K562 (cell line): ENCODE measurements around the gene CLEC2L. TPM values are rescaled to one million over a fixed set of nuclear protein-coding genes. Genes with fewer than 3 reads are reported as not detected.

Experiments
- CEBPB ChIP-seq: fragments of 450-650 bp; IDR thresholded peaks from 2 replicates; pipeline ENCODE4 v1.6.1; 2016; ENCODE audit warnings: missing genetic modification characterization, missing compliant biosample characterization
- CHAMP1 ChIP-seq: fragments of 450-650 bp; IDR thresholded peaks from 2 replicates; pipeline ENCODE4 v1.6.1; 2016; ENCODE audit warnings: mild to moderate bottlenecking
- FOXP1 ChIP-seq: sonication (generic); formaldehyde crosslinking; IDR thresholded peaks from 2 replicates; pipeline ENCODE4 v1.8.0; 2022; ENCODE audit warnings: mild to moderate bottlenecking, missing genetic modification reagents
- NCOA4 ChIP-seq: fragments of 450-650 bp; IDR thresholded peaks from 2 replicates; pipeline ENCODE4 v1.6.1; 2018; ENCODE audit warnings: mild to moderate bottlenecking; ENCODE audit not compliant: partially characterized antibody
- SREBF2 ChIP-seq: sonication (generic); formaldehyde crosslinking; IDR thresholded peaks from 2 replicates; pipeline ENCODE4 v1.4.0; 2020; ENCODE audit warnings: mild to moderate bottlenecking, missing genetic modification reagents
- SRSF7 ChIP-seq: fragments of 200-400 bp; formaldehyde crosslinking; optimal IDR thresholded peaks from 2 replicates; pipeline ENCODE3; 2017; ENCODE audit warnings: mild to moderate bottlenecking, low read depth, low read length
- XRCC4 ChIP-seq: IDR thresholded peaks from one replicate; pipeline ENCODE4 v1.6.1; 2011; ENCODE audit not compliant: insufficient read depth, insufficient read length; ENCODE audit errors: extremely low read depth
- polyA plus RNA-seq, 8 experiments: library from polyadenylated mRNA; depleted of rRNA in 4 of 8; stranded (reverse) in 5 of 8; unstranded in 3 of 8; fragments of >200 nt; fragmentation: Nextera tagmentation in 2 of 8; fragmentation: Illumina TruSeq in 1 of 8; extraction: Ambion mirVana in 2 of 8; extraction: Trizol in 1 of 8; gene quantifications; 2 replicates each; pipeline versions ENCODE4 v1.2.1 to v1.2.3, GENCODE V29; 2011 to 2014; ENCODE audit warnings: inconsistent platforms in 1 of 8, missing spikeins in 1 of 8
- total RNA-seq, 7 experiments: library from RNA; depleted of rRNA in 6 of 7; stranded (reverse); fragments of >200 nt in 6 of 7; fragmentation: Illumina TruSeq in 2 of 7; extraction: Trizol in 2 of 7; gene quantifications; 2 replicates each; pipeline versions ENCODE4 v1.2.1 to v1.2.3, GENCODE V29; 2011 to 2021; ENCODE audit warnings: low replicate concordance in 1 of 7
- TF ChIP-seq, protein P1 (sequence below): fragments of 450-650 bp; formaldehyde crosslinking; IDR thresholded peaks from 2 replicates; pipeline ENCODE4 v1.4.0; 2022; ENCODE audit warnings: mild to moderate bottlenecking, moderate library complexity
- TF ChIP-seq, protein P2 (sequence below), 2 experiments: IDR thresholded peaks in 1 of 2; conservative IDR thresholded peaks in 1 of 2; 2 replicates each; pipeline ENCODE4 v1.6.1; 2016; ENCODE audit warnings: low read depth in 2 of 2, mild to moderate bottlenecking in 1 of 2, missing compliant biosample characterization in 1 of 2, missing genetic modification characterization in 1 of 2, moderate library complexity in 1 of 2

The CLEC2L gene
- total and polyA plus RNA-seq, 9 of the 15 experiments (the other 6 are each of a cell fraction or from before 2014, with no cell fraction given), result 0.84 to 5.5 (median 1.8) TPM

- TF ChIP-seq, protein P1, sequence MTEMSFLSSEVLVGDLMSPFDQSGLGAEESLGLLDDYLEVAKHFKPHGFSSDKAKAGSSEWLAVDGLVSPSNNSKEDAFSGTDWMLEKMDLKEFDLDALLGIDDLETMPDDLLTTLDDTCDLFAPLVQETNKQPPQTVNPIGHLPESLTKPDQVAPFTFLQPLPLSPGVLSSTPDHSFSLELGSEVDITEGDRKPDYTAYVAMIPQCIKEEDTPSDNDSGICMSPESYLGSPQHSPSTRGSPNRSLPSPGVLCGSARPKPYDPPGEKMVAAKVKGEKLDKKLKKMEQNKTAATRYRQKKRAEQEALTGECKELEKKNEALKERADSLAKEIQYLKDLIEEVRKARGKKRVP, result peak; percentile 54; the same call in 1 of the 2 replicates
- no peak for TF ChIP-seq NCOA4
- TF ChIP-seq CEBPB, result peak; percentile 54
- TF ChIP-seq XRCC4, result no peak
- no peak for TF ChIP-seq CHAMP1
- no peak for TF ChIP-seq SRSF7
- no peak for TF ChIP-seq FOXP1 (CRISPR knock-in tag)
- TF ChIP-seq, protein P2, sequence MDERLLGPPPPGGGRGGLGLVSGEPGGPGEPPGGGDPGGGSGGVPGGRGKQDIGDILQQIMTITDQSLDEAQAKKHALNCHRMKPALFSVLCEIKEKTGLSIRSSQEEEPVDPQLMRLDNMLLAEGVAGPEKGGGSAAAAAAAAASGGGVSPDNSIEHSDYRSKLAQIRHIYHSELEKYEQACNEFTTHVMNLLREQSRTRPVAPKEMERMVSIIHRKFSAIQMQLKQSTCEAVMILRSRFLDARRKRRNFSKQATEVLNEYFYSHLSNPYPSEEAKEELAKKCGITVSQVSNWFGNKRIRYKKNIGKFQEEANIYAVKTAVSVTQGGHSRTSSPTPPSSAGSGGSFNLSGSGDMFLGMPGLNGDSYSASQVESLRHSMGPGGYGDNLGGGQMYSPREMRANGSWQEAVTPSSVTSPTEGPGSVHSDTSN (CRISPR knock-in tag; IDR thresholded peaks at IDR 0.05; ENCODE audit: low read depth), result no peak
- TF ChIP-seq, protein P2 (tag; conservative IDR thresholded peaks at IDR 0.05; ENCODE audit: low read depth), result peak; percentile 29; the same call in 1 of the 2 replicates
- no peak for TF ChIP-seq SREBF2
Observed at GRCh38 chr7:139531094-139531493, 7.6 kb downstream of the CLEC2L start (continued).
